ENCODE measurements around the gene SULT1C3. TPM values are rescaled to one million over a fixed set of nuclear protein-coding genes. Genes with fewer than 3 reads are reported as not detected.
"Not testable (repeated sequence)": the region's sequence is repeated elsewhere in the genome, so short reads cannot be mapped to it uniquely, and the experiment has no call there.

Gene SULT1C3
- total RNA-seq, 2 experiments from 2014 or later: not detected

- H3K9me3 Mint-ChIP-seq: no peaks in the 10 kb centered on the region
- no peak for DNase-seq
- no peaks in the 10 kb centered on the region for H3K4me1 Mint-ChIP-seq (ENCODE audit: low read depth)
Measured at GRCh38 chr2:108260773-108261172, 21.0 kb downstream of the SULT1C3 start.

GRCh38 chr2:108262036-108262435 is 22.3 kb downstream of the SULT1C3 start:
- CTCF ChIA-PET: no interaction called here
- H3K9me3 Mint-ChIP-seq: no peaks in the 10 kb centered on the region
- no peak for DNase-seq
- intact Hi-C loops (cut with micrococcal nuclease): no loop called here
- H3K27me3 Mint-ChIP-seq (ENCODE audit: low read depth): peaks cover 3% of the 10 kb centered on the region
- no peaks in the 10 kb centered on the region for H3K4me1 Mint-ChIP-seq (ENCODE audit: low read depth)
- H3K4me3 Mint-ChIP-seq: no peak overlapping the region
- no peak overlapping the region for H3K27ac Mint-ChIP-seq
- H3K36me3 Mint-ChIP-seq (ENCODE audit: low read depth): no peaks in the 10 kb centered on the region

More at GRCh38 chr2:108260773-108261172, 21.0 kb downstream of the SULT1C3 start:
- no peaks in the 10 kb centered on the region for H3K36me3 Mint-ChIP-seq (ENCODE audit: low read depth)
- no peak overlapping the region for H3K27ac Mint-ChIP-seq
- intact Hi-C loops (cut with micrococcal nuclease): no loop called here
- H3K4me3 Mint-ChIP-seq: no peak overlapping the region
- H3K27me3 Mint-ChIP-seq (ENCODE audit: low read depth): peaks cover 3% of the 10 kb centered on the region
- CTCF ChIA-PET: no interaction called here

- CTCF ChIA-PET: no interaction called here
- Mint-ChIP-seq H3K4me3 (no peak overlapping the region), H3K27me3 (ENCODE audit: low read depth) (peaks cover 3% of the 10 kb centered on the region), H3K27ac (no peak overlapping the region), H3K4me1 (ENCODE audit: low read depth) (no peaks in the 10 kb centered on the region), H3K36me3 (ENCODE audit: low read depth) (no peaks in the 10 kb centered on the region), H3K9me3 (no peaks in the 10 kb centered on the region)
- intact Hi-C loops (cut with micrococcal nuclease): no loop called here
- DNase-seq: no peak
Measured at GRCh38 chr2:108263401-108263800, 23.6 kb downstream of the SULT1C3 start.

GRCh38 chr2:108266218-108266617 is 26.4 kb downstream of the SULT1C3 start:
- H3K4me3 Mint-ChIP-seq: no peak overlapping the region
- H3K27me3 Mint-ChIP-seq (ENCODE audit: low read depth): peaks cover 5% of the 10 kb centered on the region
- intact Hi-C loops (cut with micrococcal nuclease): no loop called here
- H3K9me3 Mint-ChIP-seq: no peaks in the 10 kb centered on the region
- H3K4me1 Mint-ChIP-seq (ENCODE audit: low read depth): no peaks in the 10 kb centered on the region
- no peak overlapping the region for H3K27ac Mint-ChIP-seq
- H3K36me3 Mint-ChIP-seq (ENCODE audit: low read depth): no peaks in the 10 kb centered on the region
- no peak for DNase-seq
- CTCF ChIA-PET: no interaction called here

- Mint-ChIP-seq H3K36me3 (ENCODE audit: low read depth) (no peaks in the 10 kb centered on the region), H3K4me1 (ENCODE audit: low read depth) (no peaks in the 10 kb centered on the region), H3K27ac (no peak overlapping the region), H3K27me3 (ENCODE audit: low read depth) (peaks cover 5% of the 10 kb centered on the region), H3K4me3 (no peak overlapping the region), H3K9me3 (no peaks in the 10 kb centered on the region)
- DNase-seq: no peak
- intact Hi-C loops (cut with micrococcal nuclease): no loop called here
- CTCF ChIA-PET: no interaction called here
Measured at GRCh38 chr2:108267101-108267500, 27.3 kb downstream of the SULT1C3 start.

GRCh38 chr2:108268001-108268400 is 28.2 kb downstream of the SULT1C3 start:
- intact Hi-C loops (cut with micrococcal nuclease): no loop called here
- Mint-ChIP-seq H3K36me3 (ENCODE audit: low read depth) (no peaks in the 10 kb centered on the region), H3K4me3 (no peak overlapping the region), H3K4me1 (ENCODE audit: low read depth) (no peaks in the 10 kb centered on the region), H3K27me3 (ENCODE audit: low read depth) (peaks cover 5% of the 10 kb centered on the region), H3K27ac (no peak overlapping the region), H3K9me3 (no peaks in the 10 kb centered on the region)
- CTCF ChIA-PET: no interaction called here
- DNase-seq: no peak

- CTCF ChIA-PET: no interaction called here
- Mint-ChIP-seq H3K9me3 (no peaks in the 10 kb centered on the region), H3K4me1 (ENCODE audit: low read depth) (no peaks in the 10 kb centered on the region), H3K27ac (no peak overlapping the region), H3K4me3 (no peak overlapping the region), H3K27me3 (ENCODE audit: low read depth) (peaks cover 8% of the 10 kb centered on the region), H3K36me3 (ENCODE audit: low read depth) (no peaks in the 10 kb centered on the region)
- no peak for DNase-seq
- intact Hi-C loops (cut with micrococcal nuclease): no loop called here
Measured at GRCh38 chr2:108270346-108270745, 30.6 kb downstream of the SULT1C3 start.

GRCh38 chr2:108270768-108271506 is 31.2 kb downstream of the SULT1C3 start:
- Mint-ChIP-seq H3K36me3 (ENCODE audit: low read depth) (no peaks in the 10 kb centered on the region), H3K4me3 (no peak overlapping the region), H3K27ac (no peak overlapping the region), H3K27me3 (ENCODE audit: low read depth) (peaks cover 8% of the 10 kb centered on the region), H3K4me1 (ENCODE audit: low read depth) (no peaks in the 10 kb centered on the region), H3K9me3 (no peaks in the 10 kb centered on the region)
- CTCF ChIA-PET: no interaction called here
- intact Hi-C loops (cut with micrococcal nuclease): no loop called here
- DNase-seq: no peak

GRCh38 chr2:108271691-108272253 is 32.0 kb downstream of the SULT1C3 start:
- H3K4me1 Mint-ChIP-seq (ENCODE audit: low read depth): no peaks in the 10 kb centered on the region
- peaks cover 5% of the 10 kb centered on the region for H3K27me3 Mint-ChIP-seq (ENCODE audit: low read depth)
- no peaks in the 10 kb centered on the region for H3K36me3 Mint-ChIP-seq (ENCODE audit: low read depth)
- CTCF ChIA-PET: interaction anchor here (1.0 kb wide), 1 partner anchor 12 kb away, joined by 3 read pairs; no protein-coding TSS in a partner anchor
- H3K4me3 Mint-ChIP-seq: no peak overlapping the region
- DNase-seq: no peak
- intact Hi-C loops (cut with micrococcal nuclease): no loop called here
- no peak overlapping the region for H3K27ac Mint-ChIP-seq
- no peaks in the 10 kb centered on the region for H3K9me3 Mint-ChIP-seq

- intact Hi-C loops (cut with micrococcal nuclease): no loop called here
- Mint-ChIP-seq H3K4me1 (ENCODE audit: low read depth) (no peaks in the 10 kb centered on the region), H3K36me3 (ENCODE audit: low read depth) (no peaks in the 10 kb centered on the region), H3K27me3 (ENCODE audit: low read depth) (peaks cover 8% of the 10 kb centered on the region), H3K27ac (no peak overlapping the region), H3K9me3 (peaks cover 3% of the 10 kb centered on the region), H3K4me3 (no peak overlapping the region)
- CTCF ChIA-PET: interaction anchor here (0.6 kb wide), 1 partner anchor 1356 kb away, joined by 3 read pairs; no protein-coding TSS in a partner anchor
- no peak for DNase-seq
Measured at GRCh38 chr2:108278631-108279030, 38.9 kb downstream of the SULT1C3 start.

GRCh38 chr2:108279468-108279867 is 39.7 kb downstream of the SULT1C3 start:
- intact Hi-C loops (cut with micrococcal nuclease): no loop called here
- CTCF ChIA-PET: no interaction called here
- Mint-ChIP-seq H3K27ac (no peak overlapping the region), H3K4me3 (no peak overlapping the region), H3K27me3 (ENCODE audit: low read depth) (peaks cover 6% of the 10 kb centered on the region), H3K4me1 (ENCODE audit: low read depth) (no peaks in the 10 kb centered on the region), H3K9me3 (peaks cover 3% of the 10 kb centered on the region), H3K36me3 (ENCODE audit: low read depth) (no peaks in the 10 kb centered on the region)
- DNase-seq: no peak

GRCh38 chr2:108280466-108280865 is 40.7 kb downstream of the SULT1C3 start:
- Mint-ChIP-seq H3K4me1 (ENCODE audit: low read depth) (no peaks in the 10 kb centered on the region), H3K27ac (no peak overlapping the region), H3K36me3 (ENCODE audit: low read depth) (no peaks in the 10 kb centered on the region), H3K4me3 (no peak overlapping the region), H3K9me3 (peaks cover 3% of the 10 kb centered on the region), H3K27me3 (ENCODE audit: low read depth) (peaks cover 9% of the 10 kb centered on the region)
- intact Hi-C loops (cut with micrococcal nuclease): no loop called here
- DNase-seq: no peak
- CTCF ChIA-PET: no interaction called here

- CTCF ChIA-PET; H3K9me3 Mint-ChIP-seq; H3K36me3 Mint-ChIP-seq (ENCODE audit: low read depth); H3K27ac Mint-ChIP-seq; DNase-seq; intact Hi-C loops (cut with micrococcal nuclease); H3K4me3 Mint-ChIP-seq; H3K4me1 Mint-ChIP-seq (ENCODE audit: low read depth): not testable (repeated sequence)
- H3K27me3 Mint-ChIP-seq (ENCODE audit: low read depth): peaks cover 12% of the 10 kb centered on the region
Measured at GRCh38 chr2:108284566-108284965, 44.8 kb downstream of the SULT1C3 start.
